OCI-M1 (cell line): ENCODE results near the gene CAMK2N2.

Experiments
- DNase-seq: peaks from one replicate; lab custom pipeline; 2025; lab: John Stamatoyannopoulos, UW

Gene CAMK2N2

GRCh38 chr3:184211718-184212117, 49.6 kb downstream of the CAMK2N2 start:
- DNase-seq: no peak

- no peak for DNase-seq
Observed at GRCh38 chr3:184211297-184211696, 50.1 kb downstream of the CAMK2N2 start.
